HG03135 (cell line): Measurements from ENCODE around the gene ADGRB3.
"Not testable (repeated sequence)": the region's sequence is repeated elsewhere in the genome, so short reads cannot be mapped to it uniquely, and the experiment has no call there.

ENCODE experiments used
- ATAC-seq: cut with Tn5 transposase; IDR thresholded peaks from one replicate; pipeline ENCODE4 v1.9.1; 2021; ENCODE audit warnings: mild to moderate bottlenecking, moderate library complexity; ENCODE audit not compliant: unreplicated experiment

ADGRB3 gene

GRCh38 chr6:69202768-69203167 lies 567.7 kb downstream of the ADGRB3 start:
- no peak for ATAC-seq

GRCh38 chr6:69216127-69216526 lies 581.0 kb downstream of the ADGRB3 start:
- ATAC-seq: no peak

- no peak for ATAC-seq
Observed at GRCh38 chr6:69217343-69217742, 582.3 kb downstream of the ADGRB3 start.

GRCh38 chr6:69220375-69220774 lies 585.3 kb downstream of the ADGRB3 start:
- ATAC-seq: no peak

DNA sequence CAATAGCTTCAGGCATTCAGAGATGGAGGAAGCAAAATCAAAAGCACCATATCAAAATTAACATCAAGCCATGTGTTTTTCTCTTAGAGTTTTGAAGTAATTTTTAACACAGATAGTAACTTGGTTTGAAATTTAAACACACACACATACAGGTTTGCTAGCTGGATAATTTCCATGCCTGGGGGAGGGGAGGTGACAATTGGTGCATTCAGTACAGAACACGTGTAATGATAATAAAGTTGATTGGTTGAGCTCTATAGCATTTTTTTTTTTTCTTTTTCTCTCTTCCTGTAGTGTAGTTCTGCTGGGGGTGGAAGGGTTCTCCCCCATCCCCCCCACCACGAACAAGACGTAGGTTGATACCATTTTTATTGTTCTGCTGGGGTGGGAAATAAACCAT lies 596.9 kb downstream of the ADGRB3 start:
- ATAC-seq: no peak

DNA sequence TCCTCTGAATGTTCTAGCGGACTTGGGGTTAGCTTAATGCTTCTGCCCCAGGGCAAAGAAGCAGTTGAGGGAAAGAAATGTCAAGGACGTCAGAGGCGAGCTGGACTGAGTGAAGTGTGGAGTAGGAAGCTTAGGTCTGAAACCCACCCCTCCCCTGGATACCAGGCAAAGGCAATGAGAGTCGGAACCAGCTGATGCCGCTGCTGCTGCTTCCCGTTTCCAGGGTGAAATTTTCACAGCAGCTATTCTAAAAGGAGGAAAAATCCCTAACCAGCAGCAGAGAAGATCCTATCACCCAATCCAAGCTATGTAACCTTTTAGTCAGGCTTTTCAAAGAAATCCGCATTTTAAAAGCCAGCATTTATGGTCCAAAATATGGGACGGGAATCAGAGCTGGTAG lies 597.4 kb downstream of the ADGRB3 start:
- peak; percentile 22 for ATAC-seq

DNA sequence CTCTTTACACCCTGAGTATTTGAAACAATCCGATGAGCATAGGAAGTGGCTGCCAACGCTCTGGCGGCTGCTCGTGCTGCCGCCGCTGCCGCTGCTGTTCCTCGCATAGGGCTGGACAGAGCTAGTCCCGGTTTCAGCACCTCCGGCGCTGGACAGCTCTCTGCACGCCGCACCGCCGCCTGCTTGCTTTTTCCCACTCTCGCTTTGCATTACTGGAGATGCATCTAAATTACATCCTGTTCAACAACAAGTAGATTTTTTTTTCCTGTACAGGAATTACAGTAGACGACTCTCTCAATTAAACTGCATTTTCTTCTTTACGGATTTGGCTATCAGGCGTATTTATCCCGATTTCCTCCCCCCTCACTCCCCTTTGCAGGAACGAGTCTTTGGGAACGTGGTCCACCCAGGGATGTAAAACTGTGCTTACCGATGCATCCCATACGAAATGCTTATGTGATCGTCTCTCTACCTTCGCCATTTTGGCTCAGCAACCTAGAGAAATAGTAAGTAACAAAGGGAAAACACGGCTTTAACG lies 597.9 kb downstream of the ADGRB3 start:
- ATAC-seq: peak; percentile 87

DNA sequence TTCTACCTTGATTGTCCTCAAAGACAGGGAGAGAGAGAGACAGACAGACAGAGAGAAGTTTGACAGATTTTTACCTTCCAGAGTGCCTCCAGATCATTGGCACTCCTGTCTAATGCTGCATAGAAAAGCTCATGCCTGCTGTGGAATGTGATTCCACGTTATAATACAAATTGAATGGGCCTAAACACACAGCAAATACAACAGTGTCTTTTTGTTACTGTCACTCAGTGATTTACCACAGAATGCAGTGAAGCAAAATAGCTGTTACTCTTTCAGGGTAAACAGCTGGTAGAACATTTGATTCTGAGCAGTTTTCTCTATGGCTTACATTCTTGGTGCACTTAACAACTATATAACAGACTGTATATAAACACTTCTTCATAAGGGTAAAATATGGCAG lies 603.0 kb downstream of the ADGRB3 start:
- no peak for ATAC-seq

GRCh38 chr6:69246983-69247382 lies 611.9 kb downstream of the ADGRB3 start:
- ATAC-seq: no peak

DNA sequence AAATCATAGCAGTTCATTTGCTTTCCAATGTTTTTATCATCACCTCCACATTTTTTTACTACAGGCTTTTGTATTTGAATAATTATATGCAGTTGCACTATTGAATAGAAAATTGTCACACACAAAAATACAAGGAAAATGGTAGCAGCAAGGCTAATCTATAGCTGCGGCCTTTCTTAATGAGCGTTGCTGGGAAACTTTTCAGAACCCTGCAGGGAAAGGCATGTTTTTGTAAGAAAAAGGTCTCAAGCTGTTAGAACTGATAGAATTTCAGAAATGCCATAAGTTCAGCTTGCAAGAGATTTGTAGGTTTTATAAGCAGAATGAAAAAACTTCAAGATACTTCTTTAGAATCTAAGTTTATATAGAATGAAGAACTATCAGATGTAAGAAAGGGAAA lies 625.9 kb downstream of the ADGRB3 start:
- no peak for ATAC-seq

GRCh38 chr6:69263297-69263696 lies 628.2 kb downstream of the ADGRB3 start:
- no peak for ATAC-seq

DNA sequence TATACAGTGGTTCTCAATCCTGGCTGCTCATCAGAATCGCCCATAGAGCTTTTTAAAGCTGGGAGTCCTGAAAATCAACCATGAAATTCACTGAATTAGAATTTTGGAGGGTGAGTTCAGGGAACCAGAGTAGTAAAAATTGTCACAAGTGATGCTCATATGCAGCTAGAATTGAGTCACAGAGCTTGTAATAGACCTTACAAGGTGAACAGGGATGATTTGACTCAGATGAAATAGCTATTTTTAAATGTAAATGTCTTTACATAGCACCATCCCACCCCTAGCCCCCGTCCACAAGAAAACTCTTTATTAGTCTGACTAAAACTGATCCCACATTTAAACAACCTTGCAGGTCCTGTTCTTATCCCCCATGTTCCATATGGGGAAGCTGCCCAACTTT lies 630.0 kb downstream of the ADGRB3 start:
- no peak for ATAC-seq

GRCh38 chr6:69265706-69266105 lies 630.6 kb downstream of the ADGRB3 start:
- no peak for ATAC-seq

GRCh38 chr6:69276204-69276603 lies 641.1 kb downstream of the ADGRB3 start:
- ATAC-seq: no peak

DNA sequence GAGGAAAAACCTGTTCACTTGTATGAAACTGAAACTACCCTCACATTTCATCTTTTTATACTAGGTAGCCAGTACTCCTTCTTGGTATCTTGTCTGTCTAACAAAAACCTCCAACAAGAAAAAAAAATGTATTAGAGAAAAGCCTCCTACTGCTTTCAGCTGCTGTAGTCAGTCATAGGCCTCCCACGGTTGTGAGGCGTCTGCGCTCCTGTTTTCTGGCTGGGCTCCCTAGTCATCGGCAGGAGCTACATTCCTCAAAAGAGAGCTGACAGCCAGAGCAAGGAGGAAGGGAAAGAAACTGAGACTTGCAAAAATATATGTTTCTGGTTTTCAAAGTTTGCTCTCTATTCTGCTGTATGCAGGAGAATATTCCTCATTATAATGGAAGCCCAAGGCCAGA lies 644.7 kb downstream of the ADGRB3 start:
- ATAC-seq: no peak

- no peak for ATAC-seq
Observed at GRCh38 chr6:69280858-69281257, 645.8 kb downstream of the ADGRB3 start.

GRCh38 chr6:69284176-69284730 lies 649.2 kb downstream of the ADGRB3 start:
- no peak for ATAC-seq

DNA sequence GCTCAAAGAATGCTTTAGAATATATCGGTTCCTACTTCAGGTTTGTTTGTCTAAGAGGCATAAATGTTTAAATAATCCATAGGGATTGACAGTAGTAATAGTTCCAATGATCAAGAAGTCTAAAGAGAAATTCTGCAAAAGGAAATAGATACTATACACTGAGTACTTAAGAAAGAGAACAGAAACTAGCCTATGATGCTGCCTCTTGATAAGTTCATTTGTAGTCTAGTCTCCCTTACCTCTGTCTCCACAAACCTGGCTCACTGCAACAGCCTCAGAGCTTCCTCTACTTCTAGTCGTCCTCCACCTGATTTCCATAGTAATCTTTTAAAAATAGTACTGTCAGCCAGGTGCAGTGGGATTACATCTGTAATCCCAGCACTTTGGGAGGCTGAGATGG lies 650.0 kb downstream of the ADGRB3 start:
- ATAC-seq: no peak

GRCh38 chr6:69286331-69286730 lies 651.2 kb downstream of the ADGRB3 start:
- no peak for ATAC-seq

DNA sequence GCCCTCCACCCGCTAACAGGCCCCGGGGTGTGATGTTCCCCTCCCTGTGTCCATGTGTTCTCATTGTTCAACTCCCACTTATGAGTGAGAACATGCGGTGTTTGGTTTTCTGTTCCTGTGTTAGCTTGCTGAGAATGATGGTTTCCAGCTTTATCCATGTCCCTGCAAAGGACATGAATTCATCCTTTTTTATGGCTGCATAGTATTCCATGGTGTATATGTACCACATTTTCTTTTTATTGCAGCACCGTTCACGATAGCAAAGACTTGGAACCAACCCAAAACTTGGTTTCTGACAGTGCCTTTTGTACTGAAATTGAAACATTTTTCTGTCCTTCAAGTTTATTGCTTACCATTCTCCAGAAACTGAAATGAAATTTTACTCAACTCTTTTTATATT lies 653.1 kb downstream of the ADGRB3 start:
- not testable (repeated sequence) for ATAC-seq

DNA sequence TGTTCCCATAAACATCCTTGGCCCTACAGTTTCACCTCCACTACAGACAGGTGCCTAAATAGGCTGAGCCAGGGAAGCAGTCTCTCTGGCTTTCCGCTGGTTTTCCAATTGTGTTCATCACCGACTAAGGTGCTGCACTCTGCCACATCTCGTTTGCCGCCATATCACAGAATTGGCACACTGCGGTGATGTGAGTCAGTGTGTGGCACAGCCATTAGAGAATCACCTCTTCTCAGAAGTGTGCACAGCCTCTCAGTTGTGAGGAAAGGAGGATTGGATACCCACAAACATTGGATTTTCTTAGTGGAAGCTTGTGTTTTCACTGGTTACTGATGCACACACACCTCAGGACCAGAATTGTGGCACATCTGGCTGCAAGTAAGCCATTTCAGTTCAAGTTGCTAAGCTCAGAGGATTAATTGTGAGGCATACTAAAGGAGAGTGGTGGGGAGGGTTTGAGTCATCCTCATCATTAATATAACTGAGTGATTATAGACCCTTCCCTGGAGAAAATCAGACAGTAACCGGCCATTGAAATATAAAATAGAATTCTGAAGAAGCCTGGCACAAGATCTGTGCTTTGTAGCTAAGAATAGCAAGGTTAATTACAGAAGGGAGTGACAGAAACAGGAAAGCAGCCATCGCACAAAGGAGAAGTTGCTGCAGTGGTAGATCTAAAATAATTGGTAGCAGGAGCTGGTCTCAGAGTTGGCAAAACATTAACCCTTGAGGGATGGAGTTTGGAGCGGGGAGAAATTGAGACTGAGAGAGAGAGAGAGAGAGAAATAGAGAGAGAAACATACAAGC lies 654.8 kb downstream of the ADGRB3 start:
- ATAC-seq: no peak

- no peak for ATAC-seq
Observed at GRCh38 chr6:69293471-69293870, 658.4 kb downstream of the ADGRB3 start.
